Inferior parietal cortex (tissue), 1 donor: Measurements from ENCODE around the gene FLAD1.

Experiments
- DNase-seq: peaks from one replicate; pipeline ENCODE4 v3.0.0-alpha.2; 2016; ENCODE audit errors: extremely low spot score

FLAD1 gene

GRCh38 chr1:155038602-155039307 is 55.6 kb downstream of the FLAD1 start:
- DNase-seq: no peak

DNA sequence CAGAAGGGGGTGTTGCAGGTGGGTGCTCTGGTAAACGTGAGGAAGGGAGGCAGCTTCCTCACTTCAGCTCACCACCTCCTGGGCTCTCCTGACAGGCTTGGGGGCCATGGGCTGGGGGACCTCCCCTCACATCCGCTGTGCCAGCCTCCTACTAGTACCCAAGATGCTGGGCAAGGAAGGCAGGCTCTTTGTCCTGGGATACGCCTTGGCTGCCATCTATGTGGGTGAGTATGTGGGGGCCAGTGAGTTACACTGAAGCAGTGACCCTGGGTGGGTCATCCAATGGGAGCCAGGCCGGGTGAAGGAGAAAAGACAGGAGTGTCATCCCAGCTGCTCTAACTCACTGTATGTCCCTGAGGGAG is 56.1 kb downstream of the FLAD1 start:
- DNase-seq: no peak

DNA sequence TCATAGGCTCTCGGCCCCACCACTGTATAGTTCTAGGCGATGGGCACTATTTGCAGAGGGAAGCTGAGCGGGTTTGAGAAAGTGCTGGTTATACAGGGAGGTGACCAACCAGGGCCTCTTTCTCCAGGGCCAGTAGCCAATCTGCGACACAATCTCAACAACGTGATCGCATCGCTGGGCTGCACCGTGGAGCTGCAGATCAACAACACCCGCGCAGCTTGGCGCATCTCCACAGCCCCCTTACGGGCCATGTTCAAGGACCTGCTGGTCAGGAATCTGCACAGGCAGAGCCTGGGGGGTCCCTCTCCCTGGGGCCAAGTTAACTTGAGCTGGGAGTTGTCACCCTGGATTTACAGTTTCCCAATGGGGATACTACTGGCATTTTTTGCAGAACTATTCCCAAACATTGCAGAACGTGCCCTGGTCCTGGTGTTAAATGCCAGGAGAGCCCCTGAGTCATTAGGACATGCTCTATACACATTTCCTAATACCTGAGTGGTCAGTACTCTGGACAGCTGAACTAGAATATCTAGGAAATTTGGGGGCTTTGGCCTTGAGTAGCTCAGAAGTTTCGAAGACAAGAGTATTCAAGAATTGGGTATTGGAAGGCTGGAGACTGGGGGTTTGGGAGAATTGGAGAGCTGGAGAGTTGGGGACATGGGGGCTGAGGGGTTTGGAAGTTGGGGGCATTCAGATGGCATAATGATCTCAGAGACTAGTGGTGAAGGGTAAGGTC is 57.4 kb downstream of the FLAD1 start:
- DNase-seq: no peak
